K562 (cell line): Measurements from ENCODE around the gene TCTN3. TPM values are rescaled to one million over a fixed set of nuclear protein-coding genes. Genes with fewer than 3 reads are reported as not detected.

ENCODE experiments used
- HMG20A ChIP-seq: fragments of 450-650 bp; formaldehyde crosslinking; conservative IDR thresholded peaks from 2 replicates; pipeline ENCODE4 v1.4.0; 2020; ENCODE audit warnings: mild to moderate bottlenecking, mixed read lengths
- PHF8 ChIP-seq: fragments of 200-600 bp; sonication (generic); IDR thresholded peaks from 2 replicates; pipeline ENCODE4 v1.6.1; 2012; ENCODE audit warnings: mixed run types, mild to moderate bottlenecking, inconsistent platforms, low read length, moderate library complexity, borderline replicate concordance
- ZNF384 ChIP-seq: IDR thresholded peaks from 2 replicates; pipeline ENCODE4 v1.6.1; 2012; ENCODE audit warnings: low read depth, low read length, improper control_type of control experiment
- ZNF589 ChIP-seq: fragments of 200-800 bp; sonication (Bioruptor generic); IDR thresholded peaks from 2 replicates; pipeline ENCODE4 v1.6.1; 2016; ENCODE audit warnings: low read depth, missing genetic modification characterization, missing compliant biosample characterization
- polyA plus RNA-seq, 8 experiments: library from polyadenylated mRNA; depleted of rRNA in 4 of 8; stranded (reverse) in 5 of 8; unstranded in 3 of 8; fragments of >200 nt; fragmentation: Nextera tagmentation in 2 of 8; fragmentation: Illumina TruSeq in 1 of 8; extraction: Ambion mirVana in 2 of 8; extraction: Trizol in 1 of 8; gene quantifications; 2 replicates each; pipeline versions ENCODE4 v1.2.1 to v1.2.3, GENCODE V29; 2011 to 2014; ENCODE audit warnings: inconsistent platforms in 1 of 8, missing spikeins in 1 of 8
- total RNA-seq, 7 experiments: library from RNA; depleted of rRNA in 6 of 7; stranded (reverse); fragments of >200 nt in 6 of 7; fragmentation: Illumina TruSeq in 2 of 7; extraction: Trizol in 2 of 7; gene quantifications; 2 replicates each; pipeline versions ENCODE4 v1.2.1 to v1.2.3, GENCODE V29; 2011 to 2021; ENCODE audit warnings: low replicate concordance in 1 of 7
- TF ChIP-seq, protein P1 (sequence below): fragments of 450-650 bp; IDR thresholded peaks from 2 replicates; pipeline ENCODE4 v1.6.1; 2016; ENCODE audit warnings: low read depth
- TF ChIP-seq, protein P2 (sequence below), 2 experiments: fragments of 450-650 bp in 1 of 2; sonication (generic) in 1 of 2; formaldehyde crosslinking in 1 of 2; IDR thresholded peaks in 1 of 2; conservative IDR thresholded peaks in 1 of 2; 2 replicates each; pipeline versions ENCODE4 v1.6.1 to v1.8.1; 2016 to 2023; ENCODE audit warnings: mild to moderate bottlenecking in 2 of 2, moderate library complexity in 2 of 2, inconsistent platforms in 1 of 2, missing genetic modification reagents in 1 of 2
- TF ChIP-seq, protein P3 (sequence below): IDR thresholded peaks from 2 replicates; pipeline ENCODE4 v1.6.1; 2011; ENCODE audit warnings: borderline replicate concordance, low read depth, mild to moderate bottlenecking, moderate library complexity, low read length; ENCODE audit not compliant: insufficient read depth, poor library complexity, severe bottlenecking
- TF ChIP-seq, protein P4 (sequence below): sonication (generic); formaldehyde crosslinking; IDR thresholded peaks from 2 replicates; pipeline ENCODE4 v1.8.1; 2023; ENCODE audit warnings: mild to moderate bottlenecking, missing genetic modification reagents

TCTN3 gene
- total and polyA plus RNA-seq, 9 of the 15 experiments (the other 6 are each of a cell fraction or from before 2014, with no cell fraction given) = 10.4 to 25.8 (median 16.3) TPM

DNA sequence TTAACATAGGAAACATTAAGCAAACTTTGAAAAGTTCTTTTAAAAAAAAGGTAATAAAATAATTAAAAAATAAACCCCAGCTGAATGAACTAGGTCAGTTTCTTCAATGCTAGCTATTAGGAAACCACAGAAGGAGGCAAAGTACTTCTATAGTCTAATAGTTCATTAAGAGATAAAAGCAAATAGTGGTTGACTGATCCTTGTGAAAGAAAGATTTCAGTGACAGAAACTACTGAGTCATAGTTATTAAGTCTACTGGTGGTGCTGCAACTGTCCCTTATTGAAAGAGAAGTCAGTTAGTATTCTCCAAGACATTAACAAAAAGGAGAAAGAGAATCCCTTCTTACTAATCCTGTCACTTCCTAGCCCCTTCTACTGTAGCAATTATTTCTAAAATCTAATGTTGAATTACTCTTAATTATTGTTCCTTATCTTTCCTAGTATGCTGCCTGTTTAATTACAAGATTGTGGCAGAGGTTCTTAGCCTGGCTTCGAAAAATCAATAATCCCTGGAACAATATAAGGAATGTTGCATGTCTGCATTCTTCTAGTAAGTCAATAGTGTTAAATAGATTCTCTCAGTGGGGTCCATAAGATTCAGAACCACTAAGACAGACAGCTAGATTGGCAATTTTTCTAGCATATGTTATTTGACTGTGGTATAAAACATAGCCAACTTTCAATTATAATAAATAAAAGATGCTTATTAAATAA lies 18.2 kb downstream of the TCTN3 start (continued):
- TF ChIP-seq, protein P1, sequence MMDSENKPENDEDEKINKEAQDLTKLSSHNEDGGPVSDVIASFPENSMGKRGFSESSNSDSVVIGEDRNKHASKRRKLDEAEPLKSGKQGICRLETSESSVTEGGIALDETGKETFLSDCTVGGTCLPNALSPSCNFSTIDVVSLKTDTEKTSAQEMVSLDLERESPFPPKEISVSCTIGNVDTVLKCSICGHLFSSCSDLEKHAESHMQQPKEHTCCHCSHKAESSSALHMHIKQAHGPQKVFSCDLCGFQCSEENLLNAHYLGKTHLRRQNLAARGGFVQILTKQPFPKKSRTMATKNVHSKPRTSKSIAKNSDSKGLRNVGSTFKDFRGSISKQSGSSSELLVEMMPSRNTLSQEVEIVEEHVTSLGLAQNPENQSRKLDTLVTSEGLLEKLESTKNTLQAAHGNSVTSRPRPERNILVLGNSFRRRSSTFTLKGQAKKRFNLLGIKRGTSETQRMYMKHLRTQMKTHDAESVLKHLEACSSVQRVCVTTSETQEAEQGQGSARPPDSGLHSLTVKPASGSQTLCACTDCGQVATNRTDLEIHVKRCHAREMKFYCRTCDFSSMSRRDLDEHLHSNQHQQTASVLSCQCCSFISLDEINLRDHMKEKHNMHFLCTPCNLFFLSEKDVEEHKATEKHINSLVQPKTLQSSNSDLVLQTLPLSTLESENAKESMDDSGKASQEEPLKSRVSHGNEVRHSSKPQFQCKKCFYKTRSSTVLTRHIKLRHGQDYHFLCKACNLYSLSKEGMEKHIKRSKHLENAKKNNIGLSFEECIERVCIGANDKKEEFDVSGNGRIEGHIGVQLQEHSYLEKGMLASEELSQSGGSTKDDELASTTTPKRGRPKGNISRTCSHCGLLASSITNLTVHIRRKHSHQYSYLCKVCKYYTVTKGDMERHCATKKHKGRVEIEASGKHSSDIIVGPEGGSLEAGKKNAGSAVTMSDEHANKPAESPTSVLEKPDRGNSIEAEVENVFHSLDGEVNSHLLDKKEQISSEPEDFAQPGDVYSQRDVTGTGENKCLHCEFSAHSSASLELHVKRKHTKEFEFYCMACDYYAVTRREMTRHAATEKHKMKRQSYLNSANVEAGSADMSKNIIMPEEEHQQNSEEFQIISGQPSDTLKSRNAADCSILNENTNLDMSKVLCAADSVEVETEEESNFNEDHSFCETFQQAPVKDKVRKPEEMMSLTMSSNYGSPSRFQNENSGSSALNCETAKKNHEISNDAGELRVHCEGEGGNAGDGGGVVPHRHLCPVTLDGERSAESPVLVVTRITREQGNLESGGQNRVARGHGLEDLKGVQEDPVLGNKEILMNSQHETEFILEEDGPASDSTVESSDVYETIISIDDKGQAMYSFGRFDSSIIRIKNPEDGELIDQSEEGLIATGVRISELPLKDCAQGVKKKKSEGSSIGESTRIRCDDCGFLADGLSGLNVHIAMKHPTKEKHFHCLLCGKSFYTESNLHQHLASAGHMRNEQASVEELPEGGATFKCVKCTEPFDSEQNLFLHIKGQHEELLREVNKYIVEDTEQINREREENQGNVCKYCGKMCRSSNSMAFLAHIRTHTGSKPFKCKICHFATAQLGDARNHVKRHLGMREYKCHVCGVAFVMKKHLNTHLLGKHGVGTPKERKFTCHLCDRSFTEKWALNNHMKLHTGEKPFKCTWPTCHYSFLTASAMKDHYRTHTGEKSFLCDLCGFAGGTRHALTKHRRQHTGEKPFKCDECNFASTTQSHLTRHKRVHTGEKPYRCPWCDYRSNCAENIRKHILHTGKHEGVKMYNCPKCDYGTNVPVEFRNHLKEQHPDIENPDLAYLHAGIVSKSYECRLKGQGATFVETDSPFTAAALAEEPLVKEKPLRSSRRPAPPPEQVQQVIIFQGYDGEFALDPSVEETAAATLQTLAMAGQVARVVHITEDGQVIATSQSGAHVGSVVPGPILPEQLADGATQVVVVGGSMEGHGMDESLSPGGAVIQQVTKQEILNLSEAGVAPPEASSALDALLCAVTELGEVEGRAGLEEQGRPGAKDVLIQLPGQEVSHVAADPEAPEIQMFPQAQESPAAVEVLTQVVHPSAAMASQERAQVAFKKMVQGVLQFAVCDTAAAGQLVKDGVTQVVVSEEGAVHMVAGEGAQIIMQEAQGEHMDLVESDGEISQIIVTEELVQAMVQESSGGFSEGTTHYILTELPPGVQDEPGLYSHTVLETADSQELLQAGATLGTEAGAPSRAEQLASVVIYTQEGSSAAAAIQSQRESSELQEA = no peak
- TF ChIP-seq HMG20A (CRISPR knock-in tag) (no peak), ZNF384 (no peak), ZNF589 (no peak), PHF8 (no peak)
- TF ChIP-seq, protein P2, sequence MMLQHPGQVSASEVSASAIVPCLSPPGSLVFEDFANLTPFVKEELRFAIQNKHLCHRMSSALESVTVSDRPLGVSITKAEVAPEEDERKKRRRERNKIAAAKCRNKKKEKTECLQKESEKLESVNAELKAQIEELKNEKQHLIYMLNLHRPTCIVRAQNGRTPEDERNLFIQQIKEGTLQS (IDR thresholded peaks at IDR 0.05) = no peak
- TF ChIP-seq, protein P2 (CRISPR knock-in tag; conservative IDR thresholded peaks at IDR 0.05) = no peak
- TF ChIP-seq, protein P3, sequence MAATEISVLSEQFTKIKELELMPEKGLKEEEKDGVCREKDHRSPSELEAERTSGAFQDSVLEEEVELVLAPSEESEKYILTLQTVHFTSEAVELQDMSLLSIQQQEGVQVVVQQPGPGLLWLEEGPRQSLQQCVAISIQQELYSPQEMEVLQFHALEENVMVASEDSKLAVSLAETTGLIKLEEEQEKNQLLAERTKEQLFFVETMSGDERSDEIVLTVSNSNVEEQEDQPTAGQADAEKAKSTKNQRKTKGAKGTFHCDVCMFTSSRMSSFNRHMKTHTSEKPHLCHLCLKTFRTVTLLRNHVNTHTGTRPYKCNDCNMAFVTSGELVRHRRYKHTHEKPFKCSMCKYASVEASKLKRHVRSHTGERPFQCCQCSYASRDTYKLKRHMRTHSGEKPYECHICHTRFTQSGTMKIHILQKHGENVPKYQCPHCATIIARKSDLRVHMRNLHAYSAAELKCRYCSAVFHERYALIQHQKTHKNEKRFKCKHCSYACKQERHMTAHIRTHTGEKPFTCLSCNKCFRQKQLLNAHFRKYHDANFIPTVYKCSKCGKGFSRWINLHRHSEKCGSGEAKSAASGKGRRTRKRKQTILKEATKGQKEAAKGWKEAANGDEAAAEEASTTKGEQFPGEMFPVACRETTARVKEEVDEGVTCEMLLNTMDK = no peak
- TF ChIP-seq, protein P4, sequence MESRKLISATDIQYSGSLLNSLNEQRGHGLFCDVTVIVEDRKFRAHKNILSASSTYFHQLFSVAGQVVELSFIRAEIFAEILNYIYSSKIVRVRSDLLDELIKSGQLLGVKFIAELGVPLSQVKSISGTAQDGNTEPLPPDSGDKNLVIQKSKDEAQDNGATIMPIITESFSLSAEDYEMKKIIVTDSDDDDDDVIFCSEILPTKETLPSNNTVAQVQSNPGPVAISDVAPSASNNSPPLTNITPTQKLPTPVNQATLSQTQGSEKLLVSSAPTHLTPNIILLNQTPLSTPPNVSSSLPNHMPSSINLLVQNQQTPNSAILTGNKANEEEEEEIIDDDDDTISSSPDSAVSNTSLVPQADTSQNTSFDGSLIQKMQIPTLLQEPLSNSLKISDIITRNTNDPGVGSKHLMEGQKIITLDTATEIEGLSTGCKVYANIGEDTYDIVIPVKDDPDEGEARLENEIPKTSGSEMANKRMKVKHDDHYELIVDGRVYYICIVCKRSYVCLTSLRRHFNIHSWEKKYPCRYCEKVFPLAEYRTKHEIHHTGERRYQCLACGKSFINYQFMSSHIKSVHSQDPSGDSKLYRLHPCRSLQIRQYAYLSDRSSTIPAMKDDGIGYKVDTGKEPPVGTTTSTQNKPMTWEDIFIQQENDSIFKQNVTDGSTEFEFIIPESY (CRISPR knock-in tag) = no peak
